IPS-18c (cell line): ENCODE data around the gene PWP2.
"Not testable (repeated sequence)": the region's sequence is repeated elsewhere in the genome, so short reads cannot be mapped to it uniquely, and the experiment has no call there.

Source experiments
- H3K4me3 ChIP-seq: 2 replicates; pipeline ENCODE4 v1.7.0; 2013; ENCODE audit warnings: low read depth, mild to moderate bottlenecking, low read length, moderate library complexity; ENCODE audit not compliant: insufficient read depth
- H3K9me3 ChIP-seq: one replicate; pipeline ENCODE4 v1.6.1; 2013; ENCODE audit warnings: mild to moderate bottlenecking, low read length, moderate library complexity; ENCODE audit not compliant: control insufficient read depth, insufficient read depth

PWP2 gene

GRCh38 chr21:44172741-44173140, 65.5 kb downstream of the PWP2 start:
- H3K9me3 ChIP-seq = not testable (repeated sequence)

GRCh38 chr21:44175189-44175588, 68.0 kb downstream of the PWP2 start:
- H3K4me3 ChIP-seq, H3K9me3 ChIP-seq: not testable (repeated sequence)

More at GRCh38 chr21:44172741-44173140, 65.5 kb downstream of the PWP2 start:
- H3K4me3 ChIP-seq = not testable (repeated sequence)

- not testable (repeated sequence) for H3K9me3 ChIP-seq, H3K4me3 ChIP-seq
These were observed 68.9 kb downstream of the PWP2 start for GRCh38 chr21:44176127-44176526.
